Neural cell (in vitro differentiated cells): ENCODE data around the gene CCDC50. TPM values are rescaled to one million over a fixed set of nuclear protein-coding genes. Genes with fewer than 3 reads are reported as not detected.

ENCODE experiments used
- H2AFZ ChIP-seq: fragments of 200-600, 300-800 bp; sonication (generic), shearing (Covaris generic); 2 replicates; pipeline ENCODE4 v1.6.0; 2014; ENCODE audit warnings: low read depth, mild to moderate bottlenecking, antibody characterized with exemption, low read length, moderate library complexity
- H3F3A ChIP-seq: fragments of 200-600 bp; shearing (Covaris generic); 2 replicates; pipeline ENCODE4 v1.6.1; 2016; ENCODE audit warnings: mild to moderate bottlenecking, moderate library complexity, mixed read lengths, antibody characterized with exemption, low read length; ENCODE audit not compliant: insufficient read depth, poor library complexity, severe bottlenecking
- H3K27ac ChIP-seq: fragments of 200-600, 300-800 bp; sonication (generic), shearing (Covaris generic); 2 replicates; pipeline ENCODE4 v1.5.1; 2014; ENCODE audit warnings: mild to moderate bottlenecking, low read length, moderate library complexity
- H3K27me3 ChIP-seq: fragments of 300-800, 200-600 bp; sonication (generic), shearing (Covaris generic); 2 replicates; pipeline ENCODE4 v1.6.0; 2014; ENCODE audit warnings: mild to moderate bottlenecking, low read depth, low read length, moderate library complexity; ENCODE audit not compliant: insufficient read depth
- H3K36me3 ChIP-seq: fragments of 300-800, 200-600 bp; sonication (generic), shearing (Covaris generic); 2 replicates; pipeline ENCODE4 v1.5.1; 2014; ENCODE audit warnings: mild to moderate bottlenecking, antibody characterized with exemption, low read length, moderate library complexity; ENCODE audit not compliant: insufficient read depth
- H3K4me2 ChIP-seq: fragments of 300-800, 200-600 bp; sonication (generic), shearing (Covaris generic); 2 replicates; pipeline ENCODE4 v1.6.0; 2014; ENCODE audit warnings: mild to moderate bottlenecking, low read length
- H3K4me3 ChIP-seq: fragments of 300-800, 200-600 bp; sonication (generic), shearing (Covaris generic); 2 replicates; pipeline ENCODE4 v1.5.1; 2014; ENCODE audit warnings: mild to moderate bottlenecking, low read length, moderate library complexity
- H3K79me2 ChIP-seq: fragments of 200-600 bp; shearing (Covaris generic); replicated peaks from 2 replicates; pipeline ENCODE4 v1.6.0; 2014; ENCODE audit warnings: mild to moderate bottlenecking, low read length, moderate library complexity; ENCODE audit not compliant: insufficient read depth
- H3K9ac ChIP-seq: fragments of 300-800, 200-600 bp; sonication (generic), shearing (Covaris generic); 2 replicates; pipeline ENCODE4 v1.6.1; 2016; ENCODE audit warnings: mild to moderate bottlenecking, low read length, mixed read lengths
- H3K9me2 ChIP-seq: fragments of 200-600 bp; shearing (Covaris generic); 2 replicates; pipeline ENCODE4 v1.6.1; 2016; ENCODE audit warnings: mild to moderate bottlenecking, low read length, mixed read lengths; ENCODE audit not compliant: insufficient read depth
- H3K9me3 ChIP-seq: fragments of 200-600, 300-800 bp; sonication (generic), shearing (Covaris generic); 2 replicates; pipeline ENCODE4 v1.6.1; 2016; ENCODE audit warnings: mild to moderate bottlenecking, mixed run types, low read length, moderate library complexity, mixed read lengths
- H4K20me1 ChIP-seq: fragments of 200-600 bp; shearing (Covaris generic); 2 replicates; pipeline ENCODE4 v1.6.1; 2016; ENCODE audit warnings: mild to moderate bottlenecking, mixed run types; ENCODE audit not compliant: insufficient read depth
- CTCF ChIP-seq: fragments of 450-650 bp; IDR thresholded peaks from 2 replicates; pipeline ENCODE4 v1.5.1; 2014; ENCODE audit warnings: antibody characterized with exemption, mild to moderate bottlenecking, moderate library complexity; ENCODE audit not compliant: poor library complexity, severe bottlenecking
- EP300 ChIP-seq: fragments of 450-650 bp; conservative IDR thresholded peaks from 2 replicates; pipeline ENCODE4 v1.6.1; 2014; ENCODE audit warnings: antibody characterized with exemption, mild to moderate bottlenecking, moderate library complexity; ENCODE audit not compliant: poor library complexity, severe bottlenecking
- EZH2 ChIP-seq: fragments of 200-600, 300-800 bp; shearing (Covaris generic), sonication (generic); IDR thresholded peaks from 2 replicates; pipeline ENCODE4 v1.6.1; 2014; ENCODE audit warnings: antibody characterized with exemption, low read length, borderline replicate concordance, mild to moderate bottlenecking; ENCODE audit not compliant: insufficient read depth, poor library complexity, severe bottlenecking
- MXI1 ChIP-seq: fragments of 450-650 bp; conservative IDR thresholded peaks from 2 replicates; pipeline ENCODE4 v1.6.1; 2014; ENCODE audit warnings: antibody characterized with exemption, mild to moderate bottlenecking; ENCODE audit not compliant: poor library complexity, severe bottlenecking
- POLR2AphosphoS5 ChIP-seq: IDR thresholded peaks from 2 replicates; pipeline ENCODE4 v1.6.1; 2012
- REST ChIP-seq: IDR thresholded peaks from 2 replicates; pipeline ENCODE4 v1.6.1; 2012; ENCODE audit warnings: borderline replicate concordance
- SMC3 ChIP-seq: fragments of 450-650 bp; conservative IDR thresholded peaks from 2 replicates; pipeline ENCODE4 v1.6.1; 2014; ENCODE audit warnings: antibody characterized with exemption, mild to moderate bottlenecking, moderate library complexity; ENCODE audit not compliant: poor library complexity
- TAF1 ChIP-seq: IDR thresholded peaks from 2 replicates; pipeline ENCODE4 v1.6.1; 2012; ENCODE audit warnings: low read depth
- polyA plus RNA-seq: library from polyadenylated mRNA; depleted of rRNA; stranded (reverse); fragments of >200 nt; gene quantifications from 2 replicates; pipeline ENCODE4 v1.2.3, GENCODE V29; 2014

CCDC50 gene
- polyA plus RNA-seq, 1 donor from 2014 or later = 58.2 TPM

GRCh38 chr3:191414732-191415131, 85.5 kb downstream of the CCDC50 start:
- Histone ChIP-seq H3F3A (no peaks in the 10 kb centered on the region), H3K4me3 (no peak overlapping the region), H3K9me3 (no peaks in the 10 kb centered on the region), H3K27ac (no peak overlapping the region), H4K20me1 (no peaks in the 10 kb centered on the region), H3K9ac (no peak overlapping the region), H3K27me3 (no peaks in the 10 kb centered on the region), H3K9me2 (no peaks in the 10 kb centered on the region), H3K36me3 (no peaks in the 10 kb centered on the region), H2AFZ (no peak overlapping the region), H3K4me2 (no peak overlapping the region), H3K79me2 (no peaks in the 10 kb centered on the region)
- TF ChIP-seq MXI1 (no peak), EP300 (no peak), POLR2AphosphoS5 (no peak), CTCF (no peak)

GRCh38 chr3:191415566-191415965, 86.4 kb downstream of the CCDC50 start:
- no peaks in the 10 kb centered on the region for H3K79me2 ChIP-seq
- H4K20me1 ChIP-seq = no peaks in the 10 kb centered on the region
- no peak overlapping the region for H3K4me2 ChIP-seq
- H3K4me3 ChIP-seq = no peak overlapping the region
- no peaks in the 10 kb centered on the region for H3K27me3 ChIP-seq
- TF ChIP-seq EP300 = no peak
- TF ChIP-seq EZH2 = no peak
- TF ChIP-seq SMC3 = no peak
- no peak for TF ChIP-seq TAF1
- no peak for TF ChIP-seq POLR2AphosphoS5
- no peak for TF ChIP-seq MXI1
- TF ChIP-seq REST = no peak
- TF ChIP-seq CTCF = no peak
- H3K9me2 ChIP-seq = no peaks in the 10 kb centered on the region
- H3K9ac ChIP-seq = no peak overlapping the region
- no peak overlapping the region for H3K27ac ChIP-seq
- H3K9me3 ChIP-seq = no peaks in the 10 kb centered on the region
- H3F3A ChIP-seq = no peaks in the 10 kb centered on the region
- no peak overlapping the region for H2AFZ ChIP-seq
- no peaks in the 10 kb centered on the region for H3K36me3 ChIP-seq
